HL-60 (cell line): ENCODE data around the gene WDR20.

Experiments used
- DNase-seq, 2 experiments: peaks; one replicate each; pipeline ENCODE4 v3.0.0-alpha.2; 2010 to 2020; ENCODE audit warnings: low read depth in 1 of 2, low spot score in 1 of 2
- H3K27ac ChIP-seq: fragments of 250-450 bp; sonication (Bioruptor Pico); replicated peaks from 2 replicates; pipeline ENCODE4 v1.5.1; 2020; ENCODE audit warnings: mild to moderate bottlenecking, moderate library complexity
- H3K27me3 ChIP-seq: fragments of 250-450 bp; sonication (Bioruptor Pico); 2 replicates; pipeline ENCODE4 v1.5.1; 2021; ENCODE audit warnings: mild to moderate bottlenecking, moderate library complexity; ENCODE audit not compliant: insufficient read depth, poor library complexity, severe bottlenecking
- H3K4me3 ChIP-seq: replicated peaks from 2 replicates; pipeline ENCODE4 v1.5.1; 2011; ENCODE audit warnings: mild to moderate bottlenecking, control low read depth, low read length; ENCODE audit not compliant: insufficient read depth
- CTCF ChIP-seq: IDR thresholded peaks from one replicate; pipeline ENCODE4 v1.5.1; 2011; ENCODE audit warnings: low read length, control low read depth, inconsistent platforms; ENCODE audit not compliant: insufficient read depth
- GABPA ChIP-seq: IDR thresholded peaks from 2 replicates; pipeline ENCODE4 v1.6.1; 2012; ENCODE audit warnings: low read depth
- POLR2AphosphoS5 ChIP-seq: IDR thresholded peaks from 2 replicates; pipeline ENCODE4 v1.6.1; 2012; ENCODE audit warnings: low read depth
- REST ChIP-seq: IDR thresholded peaks from 2 replicates; pipeline ENCODE4 v1.6.1; 2012; ENCODE audit warnings: low read depth; ENCODE audit not compliant: insufficient replicate concordance
- SPI1 ChIP-seq: IDR thresholded peaks from 2 replicates; pipeline ENCODE4 v1.6.1; 2012; ENCODE audit warnings: low read depth, mild to moderate bottlenecking, borderline replicate concordance

WDR20 gene

GRCh38 chr14:102221026-102221425 is 81.3 kb downstream of the WDR20 start:
- TF ChIP-seq CTCF (no peak), REST (no peak)
- DNase-seq: no peak
- Histone ChIP-seq H3K27me3 (no peaks in the 10 kb centered on the region), H3K4me3 (no peak overlapping the region), H3K27ac (no peak overlapping the region)

GRCh38 chr14:102222009-102222575 is 82.4 kb downstream of the WDR20 start:
- H3K27ac ChIP-seq: no peak overlapping the region
- no peak for DNase-seq
- no peak overlapping the region for H3K4me3 ChIP-seq
- H3K27me3 ChIP-seq: no peaks in the 10 kb centered on the region
- no peak for TF ChIP-seq CTCF

- H3K27ac ChIP-seq: no peak overlapping the region
- H3K27me3 ChIP-seq: no peaks in the 10 kb centered on the region
- H3K4me3 ChIP-seq: no peak overlapping the region
- TF ChIP-seq CTCF: no peak
- no peak for TF ChIP-seq REST
- no peak for TF ChIP-seq SPI1
- no peak for DNase-seq
Measured at GRCh38 chr14:102222751-102223150, 83.1 kb downstream of the WDR20 start.

GRCh38 chr14:102223682-102224081 is 84.0 kb downstream of the WDR20 start:
- TF ChIP-seq REST: no peak
- TF ChIP-seq SPI1: no peak
- no peak for TF ChIP-seq GABPA
- no peak for TF ChIP-seq POLR2AphosphoS5
- TF ChIP-seq CTCF: no peak

More at GRCh38 chr14:102223682-102224081, 84.0 kb downstream of the WDR20 start:
- no peak for DNase-seq
- no peak overlapping the region for H3K4me3 ChIP-seq
- H3K27ac ChIP-seq: no peak overlapping the region
- no peaks in the 10 kb centered on the region for H3K27me3 ChIP-seq
